A549 (cell line): ENCODE results near the gene AHNAK2. TPM values are rescaled to one million over a fixed set of nuclear protein-coding genes. Genes with fewer than 3 reads are reported as not detected.

Experiments used
- ATAC-seq, 2 experiments: fragments of 200-7000 bp in 1 of 2; fragments of >200 bp in 1 of 2; cut with Nextera tagmentation in 1 of 2; cut with Tn5 transposase in 1 of 2; 3 replicates each; pipeline versions ENCODE4 v1.8.0 to v1.9.1; 2018 to 2020; ENCODE audit warnings: mild to moderate bottlenecking in 1 of 2, moderate library complexity in 1 of 2
- CTCF ChIA-PET: fragments of 300-600 bp; sonication (Branson Sonifier 250); formaldehyde crosslinking; extraction: SDS; loops from one replicate; lab custom pipeline; 2021; ENCODE audit warnings: antibody characterized with exemption, inconsistent platforms; lab: Yijun Ruan, JAX
- POLR2A ChIA-PET: fragments of 350-600 bp; formaldehyde crosslinking; extraction: SDS; loops from one replicate; lab custom pipeline; 2021; ENCODE audit warnings: antibody characterized with exemption, inconsistent platforms; lab: Yijun Ruan, JAX
- DNase-seq, 2 experiments: peaks; one replicate each; pipeline versions ENCODE4 v3.0.0 to v3.0.0-alpha.2; 2011 to 2016; ENCODE audit warnings: low read depth in 1 of 2, low spot score in 1 of 2
- FAIRE-seq: peaks from 2 replicates; lab custom pipeline; 2011; peaks lifted over from hg19 to GRCh38; lab: Jason Lieb, UNC
- H3K27ac ChIP-seq, 2 experiments: fragments of >200 bp; sonication (Bioruptor Twin); formaldehyde crosslinking; 3 replicates each; pipeline ENCODE4 v1.5.1; 2016 to 2017
- H3K4me1 ChIP-seq: fragments of >200 bp; sonication (Bioruptor Twin); formaldehyde crosslinking; 3 replicates; pipeline ENCODE4 v1.6.1; 2016
- H3K4me2 ChIP-seq: fragments of >200 bp; sonication (Bioruptor Twin); formaldehyde crosslinking; 3 replicates; pipeline ENCODE4 v1.6.1; 2016
- H3K4me3 ChIP-seq: fragments of >200 bp; sonication (Bioruptor Twin); formaldehyde crosslinking; 3 replicates; pipeline ENCODE4 v1.5.1; 2016
- H3K9me3 ChIP-seq: fragments of >200 bp; sonication (Bioruptor Twin); formaldehyde crosslinking; 3 replicates; pipeline ENCODE4 v1.6.1; 2016
- BHLHE40 ChIP-seq: IDR thresholded peaks from 2 replicates; pipeline ENCODE4 v1.6.1; 2012; ENCODE audit warnings: low read depth, low read length, inconsistent platforms
- CBX8 ChIP-seq: fragments of 200-600 bp; sonication (generic); IDR thresholded peaks from 2 replicates; pipeline ENCODE4 v1.6.1; 2016
- CEBPB ChIP-seq, 2 experiments: fragments of >200 bp in 1 of 2; sonication (Bioruptor Twin) in 1 of 2; formaldehyde crosslinking in 1 of 2; IDR thresholded peaks; 2 replicates each; pipeline ENCODE4 v1.6.1; 2012 to 2016
- CHD2 ChIP-seq: fragments of 150-350 bp; IDR thresholded peaks from 2 replicates; pipeline ENCODE4 v1.6.1; 2014; ENCODE audit warnings: low read length; ENCODE audit not compliant: partially characterized antibody
- EHMT2 ChIP-seq: fragments of 200-600 bp; sonication (generic); IDR thresholded peaks from 2 replicates; pipeline ENCODE4 v1.6.1; 2016; ENCODE audit warnings: antibody characterized with exemption, low read depth, mild to moderate bottlenecking, moderate library complexity
- ELK1 ChIP-seq: fragments of 150-350 bp; IDR thresholded peaks from 2 replicates; pipeline ENCODE4 v1.6.1; 2014; ENCODE audit warnings: low read depth, mild to moderate bottlenecking, low read length
- FOSB ChIP-seq: fragments of 250-450 bp; sonication (Bioruptor Pico); IDR thresholded peaks from 2 replicates; pipeline ENCODE4 v1.5.0; 2020; ENCODE audit warnings: mild to moderate bottlenecking, moderate library complexity
- FOXS1 ChIP-seq: fragments of 250-450 bp; sonication (Bioruptor Pico); IDR thresholded peaks from 2 replicates; pipeline ENCODE4 v1.5.0; 2020; ENCODE audit warnings: mild to moderate bottlenecking, moderate library complexity
- GATA3 ChIP-seq: IDR thresholded peaks from 2 replicates; pipeline ENCODE4 v1.6.1; 2012; ENCODE audit warnings: borderline replicate concordance
- HMGXB4 ChIP-seq: fragments of 250-450 bp; sonication (Bioruptor Pico); IDR thresholded peaks from 2 replicates; pipeline ENCODE4 v1.5.0; 2021; ENCODE audit warnings: mild to moderate bottlenecking, moderate library complexity, borderline replicate concordance
- HOXB5 ChIP-seq: fragments of 250-450 bp; sonication (Bioruptor Pico); IDR thresholded peaks from 2 replicates; pipeline ENCODE4 v1.5.0; 2020; ENCODE audit warnings: mild to moderate bottlenecking, moderate library complexity
- JUN ChIP-seq, 2 experiments: fragments of >200 bp; sonication (Bioruptor Twin); formaldehyde crosslinking; IDR thresholded peaks; 2 replicates in 1 of 2; 3 replicates in 1 of 2; pipeline ENCODE4 v1.6.1; 2016 to 2017
- KDM1A ChIP-seq: fragments of 200-600 bp; sonication (generic); IDR thresholded peaks from 2 replicates; pipeline ENCODE4 v1.6.1; 2016; ENCODE audit warnings: low read depth, mild to moderate bottlenecking
- MAX ChIP-seq: IDR thresholded peaks from 2 replicates; pipeline ENCODE4 v1.6.1; 2012
- MYC ChIP-seq: IDR thresholded peaks from 2 replicates; pipeline ENCODE4 v1.6.1; 2012; ENCODE audit warnings: mild to moderate bottlenecking, inconsistent platforms, low read length, improper control_type of control experiment, borderline replicate concordance
- NPAS2 ChIP-seq: fragments of 250-450 bp; sonication (Bioruptor Pico); IDR thresholded peaks from 2 replicates; pipeline ENCODE4 v1.8.0; 2022; ENCODE audit warnings: mild to moderate bottlenecking, moderate library complexity, borderline replicate concordance
- PHF8 ChIP-seq: fragments of 200-600 bp; sonication (generic); IDR thresholded peaks from 2 replicates; pipeline ENCODE4 v1.6.1; 2016; ENCODE audit warnings: low read depth, mild to moderate bottlenecking, antibody characterized with exemption, moderate library complexity, borderline replicate concordance
- POLR2A ChIP-seq: IDR thresholded peaks from 2 replicates; pipeline ENCODE4 v1.6.1; 2012; ENCODE audit warnings: mild to moderate bottlenecking, low read length
- POLR2AphosphoS2 ChIP-seq: conservative IDR thresholded peaks from 2 replicates; pipeline ENCODE4 v1.6.1; 2012; ENCODE audit warnings: low read length, improper control_type of control experiment, inconsistent platforms
- RCOR1 ChIP-seq: fragments of 150-350 bp; IDR thresholded peaks from 2 replicates; pipeline ENCODE4 v1.6.1; 2014; ENCODE audit warnings: antibody characterized with exemption, low read length, low read depth
- RFX5 ChIP-seq: fragments of 450-650 bp; IDR thresholded peaks from 2 replicates; pipeline ENCODE4 v1.7.1; 2014; ENCODE audit warnings: antibody characterized with exemption, mild to moderate bottlenecking, moderate library complexity
- SMC3 ChIP-seq: fragments of >200 bp; sonication (Bioruptor Twin); formaldehyde crosslinking; IDR thresholded peaks from 3 replicates; pipeline ENCODE4 v1.6.1; 2018; ENCODE audit warnings: inconsistent platforms
- TFCP2L1 ChIP-seq: fragments of 250-450 bp; sonication (Bioruptor Pico); IDR thresholded peaks from 2 replicates; pipeline ENCODE4 v1.5.0; 2021; ENCODE audit warnings: mild to moderate bottlenecking
- TP53 ChIP-seq: fragments of 250-450 bp; sonication (Bioruptor Pico); IDR thresholded peaks from 2 replicates; pipeline ENCODE4 v1.5.0; 2021; ENCODE audit warnings: mild to moderate bottlenecking, moderate library complexity
- USF2 ChIP-seq: fragments of 450-650 bp; IDR thresholded peaks from 2 replicates; pipeline ENCODE4 v1.6.1; 2014; ENCODE audit warnings: antibody characterized with exemption
- ZFP36 ChIP-seq: fragments of 450-650 bp; IDR thresholded peaks from 2 replicates; pipeline ENCODE4 v1.6.1; 2014; ENCODE audit warnings: borderline replicate concordance; ENCODE audit not compliant: partially characterized antibody
- ZNF302 ChIP-seq: fragments of 250-450 bp; sonication (Bioruptor Pico); IDR thresholded peaks from 2 replicates; pipeline ENCODE4 v1.9.0; 2021; ENCODE audit warnings: inconsistent platforms, mild to moderate bottlenecking, moderate library complexity
- WGBS: methylation state at CpG from one replicate; pipeline ENCODE4 v1.1.6; 2017; ENCODE audit errors: missing lambda C conversion rate; 5-methylcytosine and 5-hydroxymethylcytosine counted together
- polyA plus RNA-seq, 4 experiments: library from polyadenylated mRNA; depleted of rRNA in 3 of 4; stranded (reverse); fragments of >200 nt; fragmentation: RNase III in 1 of 4; extraction: RNeasy Plus Mini Kit Qiagen cat#74134 plus additional on column Dnase treatment in 1 of 4; gene quantifications; 2 replicates in 3 of 4; 3 replicates in 1 of 4; pipeline ENCODE4 v1.2.3, GENCODE V29; 2011 to 2017
- TF ChIP-seq, protein P1 (sequence below): IDR thresholded peaks from 2 replicates; pipeline ENCODE4 v1.6.1; 2012; ENCODE audit warnings: low read depth, borderline replicate concordance

AHNAK2 gene
- polyA plus RNA-seq, 2 of the 4 experiments (the other 2 are of a cell fraction), result 43.3 to 43.7 TPM

DNA sequence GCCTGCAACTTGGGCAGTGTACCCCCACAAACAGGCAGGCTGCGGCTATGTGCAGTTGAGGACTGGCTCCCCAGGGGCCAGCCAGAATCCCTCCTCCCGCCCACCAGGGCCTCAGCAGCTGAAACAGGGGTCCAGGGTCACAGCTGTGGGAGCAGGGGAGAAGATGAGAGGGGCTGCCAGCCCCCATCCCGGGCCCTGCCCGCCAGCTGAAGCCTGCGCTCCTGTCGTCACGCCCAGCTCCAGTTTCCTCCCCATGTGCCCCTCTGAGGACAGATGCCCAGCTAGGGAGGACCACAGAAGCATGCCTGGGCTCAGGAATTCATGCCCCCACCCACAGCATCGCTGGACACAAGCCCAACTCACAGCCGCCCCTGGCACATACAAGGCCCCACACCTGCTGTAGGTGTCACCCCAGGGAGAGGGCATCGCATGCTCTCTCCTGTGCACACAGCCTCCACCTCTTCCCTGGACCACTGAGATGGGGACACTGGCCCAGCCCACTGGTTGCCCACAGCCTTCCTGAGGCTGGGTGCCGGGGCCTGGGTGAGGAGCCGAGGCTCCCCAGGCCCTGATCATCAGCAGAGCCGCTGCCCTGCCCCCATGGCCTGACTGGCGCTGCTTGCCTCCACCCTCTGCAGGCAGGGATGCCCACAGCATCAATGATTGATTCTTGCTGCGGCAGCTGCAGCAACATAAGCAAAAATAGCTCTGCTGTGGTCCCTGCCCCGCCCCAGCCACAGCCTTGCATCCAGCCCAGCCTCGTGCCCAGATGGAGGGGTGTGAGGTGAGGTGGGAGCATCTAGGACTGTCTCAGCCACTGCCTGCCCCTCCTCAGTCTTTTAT lies 3.7 kb upstream of the AHNAK2 start:
- TF ChIP-seq USF2, result no peak
- no peak for TF ChIP-seq HOXB5
- TF ChIP-seq JUN (IDR thresholded peaks at IDR 0.05), result no peak
- no peak for TF ChIP-seq RFX5
- no peak for TF ChIP-seq ZNF302 (CRISPR knock-in tag)
- no peak for TF ChIP-seq FOSB
- TF ChIP-seq ZFP36, result no peak
- TF ChIP-seq TP53, result no peak
- no peak for TF ChIP-seq POLR2A
- TF ChIP-seq CHD2, result no peak
- TF ChIP-seq, protein P1, sequence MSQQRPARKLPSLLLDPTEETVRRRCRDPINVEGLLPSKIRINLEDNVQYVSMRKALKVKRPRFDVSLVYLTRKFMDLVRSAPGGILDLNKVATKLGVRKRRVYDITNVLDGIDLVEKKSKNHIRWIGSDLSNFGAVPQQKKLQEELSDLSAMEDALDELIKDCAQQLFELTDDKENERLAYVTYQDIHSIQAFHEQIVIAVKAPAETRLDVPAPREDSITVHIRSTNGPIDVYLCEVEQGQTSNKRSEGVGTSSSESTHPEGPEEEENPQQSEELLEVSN, result no peak
- TF ChIP-seq FOXS1, result no peak
- no peak for TF ChIP-seq TFCP2L1
- TF ChIP-seq MAX, result no peak
- TF ChIP-seq RCOR1, result no peak
- CTCF ChIA-PET, result interaction anchor here (0.6 to 5.7 kb wide), 5 partner anchors 12 to 105 kb away, joined by 3 to 74 read pairs (median 6); no protein-coding TSS in a partner anchor
- WGBS, result 87% methylated on average over 12 of the region's 17 CpGs
- DNase-seq (no peak), ATAC-seq (no peak), FAIRE-seq (no peak)
- no peak overlapping the region for H3K4me3 ChIP-seq
- H3K4me1 ChIP-seq, result peaks cover 40% of the 10 kb centered on the region
- POLR2A ChIA-PET, result interaction anchor here (2.2 kb wide), 1 partner anchor 39 kb away, joined by 8 read pairs; the partner anchor contains the start of gene CDCA4
- peak overlapping the region; percentile 21 to 97; a peak in 4 of 6 replicates for H3K27ac ChIP-seq
- no peak overlapping the region for H3K4me2 ChIP-seq
- no peaks in the 10 kb centered on the region for H3K9me3 ChIP-seq

GRCh38 chr14:104980611-104981531 lies 2.7 kb upstream of the AHNAK2 start:
- ChIA-PET POLR2A (interaction anchor here (1.1 to 2.2 kb wide), 2 partner anchors 10 to 40 kb away, joined by 4 to 8 read pairs; partner anchors contain the start of gene CDCA4), CTCF (interaction anchor here (0.6 to 1.8 kb wide), 4 partner anchors 13 to 106 kb away, joined by 3 to 8 read pairs (median 6); no protein-coding TSS in a partner anchor)

More at GRCh38 chr14:104980611-104981531, 2.7 kb upstream of the AHNAK2 start:
- FAIRE-seq (no peak), DNase-seq (no peak), ATAC-seq (no peak)
- 81% methylated on average over 15 of the region's 22 CpGs for WGBS
- Histone ChIP-seq H3K4me3 (no peak overlapping the region), H3K9me3 (no peaks in the 10 kb centered on the region), H3K4me1 (peaks cover 42% of the 10 kb centered on the region), H3K27ac (peak overlapping the region; percentile 71 to 97), H3K4me2 (peak overlapping the region; percentile 68)
- no peak for TF ChIP-seq HMGXB4
- no peak for TF ChIP-seq POLR2AphosphoS2
- TF ChIP-seq FOXS1, result no peak
- no peak for TF ChIP-seq ZFP36
- no peak for TF ChIP-seq KDM1A
- TF ChIP-seq CBX8, result no peak
- no peak for TF ChIP-seq SMC3
- TF ChIP-seq NPAS2, result no peak
- no peak for TF ChIP-seq GATA3
- no peak for TF ChIP-seq CEBPB (IDR thresholded peaks at IDR 0.05)
- TF ChIP-seq JUN (IDR thresholded peaks at IDR 0.05), result no peak
- no peak for TF ChIP-seq BHLHE40
- TF ChIP-seq MYC, result no peak
- TF ChIP-seq PHF8, result no peak
- TF ChIP-seq MAX, result no peak
- TF ChIP-seq ELK1, result no peak
- TF ChIP-seq EHMT2, result no peak
- no peak for TF ChIP-seq TFCP2L1
